GM19043 (cell line): ENCODE data around the gene RNF208.
"Not testable (repeated sequence)": the region's sequence is repeated elsewhere in the genome, so short reads cannot be mapped to it uniquely, and the experiment has no call there.

Experiments used
- ATAC-seq: cut with Tn5 transposase; IDR thresholded peaks from one replicate; pipeline ENCODE4 v1.9.1; 2021; ENCODE audit warnings: low read depth; ENCODE audit not compliant: unreplicated experiment

RNF208 gene

DNA sequence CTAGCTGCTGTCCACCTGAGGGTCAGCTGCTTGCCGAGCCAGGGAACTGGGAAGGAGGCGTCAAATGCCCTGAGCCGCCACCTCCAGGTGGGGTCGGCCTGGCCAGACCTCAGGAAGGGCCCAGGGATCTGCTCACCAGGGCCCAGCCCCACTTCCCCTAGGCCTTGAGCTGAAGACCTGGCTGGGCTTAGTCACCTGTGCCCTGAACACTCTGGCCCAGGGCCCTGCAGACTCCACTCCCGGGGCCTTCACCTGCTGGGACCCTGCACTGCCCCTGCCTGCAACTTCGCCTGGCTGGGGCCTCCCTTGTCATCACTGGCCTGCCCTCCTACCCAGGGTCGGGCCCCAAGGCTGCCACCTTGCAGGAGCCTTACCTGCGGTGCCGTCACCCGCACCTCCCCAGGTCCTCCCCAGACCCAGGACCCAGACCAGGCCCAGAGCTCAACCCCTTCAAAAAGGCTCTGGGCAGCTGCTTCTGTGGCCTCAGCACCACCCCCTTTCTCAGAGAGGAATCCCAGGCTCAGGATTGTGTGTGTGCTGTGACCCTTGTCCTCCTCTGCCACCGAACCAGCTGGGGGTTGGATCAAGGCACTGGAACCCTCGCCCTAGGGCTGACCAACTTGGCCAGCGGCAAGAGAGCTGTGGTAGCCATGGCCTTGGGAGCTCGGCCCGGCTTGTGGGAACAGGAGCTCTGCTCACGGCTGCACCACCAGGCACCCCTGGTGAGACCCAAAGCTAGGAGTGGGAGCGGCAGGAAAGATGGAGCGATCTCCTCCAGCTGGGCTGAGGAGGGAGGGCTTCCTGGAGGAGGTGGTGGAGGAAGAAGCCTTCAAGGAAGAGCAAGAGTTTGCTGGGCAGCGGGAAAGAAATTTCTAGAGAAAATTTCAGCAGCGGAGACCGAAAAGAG is 31.9 kb upstream of the RNF208 start:
- no peak for ATAC-seq

DNA sequence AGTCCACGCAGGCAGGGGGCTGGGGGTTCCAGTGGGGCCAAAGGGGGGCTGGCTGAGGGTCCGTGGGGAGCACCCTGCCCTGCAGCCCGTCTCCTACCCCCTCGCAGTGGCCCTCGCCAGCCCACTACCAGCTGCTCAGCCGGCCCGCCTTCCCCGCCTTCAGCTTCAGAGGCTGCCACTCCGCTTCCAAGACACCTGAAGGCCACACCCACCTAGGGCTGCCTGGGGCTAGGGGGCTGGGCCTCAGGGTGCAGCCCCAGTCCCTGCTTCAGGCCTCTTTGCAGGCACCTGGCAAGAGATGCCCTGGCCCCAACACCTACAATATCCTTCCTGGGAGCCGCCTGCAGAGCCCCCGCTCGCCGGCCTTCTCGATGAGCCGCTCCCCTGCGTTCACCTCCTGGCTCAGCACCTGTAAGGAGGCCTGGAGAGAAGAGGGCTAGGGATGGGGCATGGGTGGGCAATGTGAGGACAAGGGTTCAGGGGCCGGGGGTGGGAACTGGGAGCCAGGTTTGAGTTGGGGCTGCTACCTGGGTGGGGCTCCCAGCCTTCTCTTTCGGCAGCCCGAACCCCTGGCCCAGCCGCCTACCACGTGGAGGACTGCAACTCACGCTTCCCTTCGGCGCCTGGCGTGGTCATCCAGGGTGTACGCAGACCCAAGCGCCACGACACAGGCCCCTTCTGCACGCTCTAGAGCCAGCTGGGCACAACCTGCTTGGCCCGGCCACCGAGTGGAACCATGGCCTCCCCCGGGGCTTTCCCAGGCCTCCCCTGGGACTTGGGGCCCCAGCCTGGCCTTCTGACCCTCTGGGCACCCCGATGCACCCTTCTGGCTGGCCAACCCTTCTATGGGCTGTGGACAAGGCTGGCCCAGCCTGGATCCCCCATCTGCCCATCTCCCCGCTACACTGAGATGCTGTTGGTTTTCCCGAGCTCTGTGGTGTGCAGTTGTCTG is 30.8 kb upstream of the RNF208 start:
- no peak for ATAC-seq

DNA sequence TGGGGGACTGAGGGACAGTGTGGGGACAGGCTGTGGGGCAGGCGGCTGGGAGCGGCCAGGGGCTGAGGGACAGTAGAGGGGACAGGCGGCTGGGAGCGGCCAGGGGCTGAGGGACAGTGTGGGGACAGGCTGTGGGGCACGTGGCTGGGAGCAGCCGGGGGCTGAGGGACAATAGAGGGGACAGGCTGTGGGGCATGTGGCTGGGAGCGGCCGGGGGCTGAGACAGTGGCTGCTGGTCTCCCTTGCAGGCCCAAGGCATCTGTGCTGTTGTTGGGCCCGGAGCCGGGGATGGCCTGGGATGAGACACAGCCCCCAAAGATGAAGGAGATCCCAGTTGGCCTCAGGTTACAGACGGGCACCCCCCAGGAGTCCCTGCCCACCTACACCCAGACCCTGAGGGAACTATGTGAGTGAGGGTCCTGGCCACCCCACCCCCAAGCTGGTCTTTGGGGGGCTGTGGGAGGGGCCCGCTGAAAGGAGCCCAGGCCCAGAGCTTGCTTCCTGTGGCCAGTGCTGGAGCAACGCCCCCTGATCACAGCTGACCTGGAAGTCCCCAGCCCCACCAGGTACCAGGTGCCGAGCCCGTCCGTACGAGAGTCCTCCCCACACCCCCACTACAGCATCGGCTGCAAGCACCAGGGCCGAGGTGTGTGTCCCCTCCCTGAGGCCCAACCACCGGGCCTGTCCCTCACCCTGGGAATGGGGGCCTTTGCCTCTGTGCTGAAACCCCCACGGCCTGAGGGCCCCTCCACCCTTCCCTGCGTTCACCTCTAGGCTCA is 29.6 kb upstream of the RNF208 start:
- no peak for ATAC-seq

DNA sequence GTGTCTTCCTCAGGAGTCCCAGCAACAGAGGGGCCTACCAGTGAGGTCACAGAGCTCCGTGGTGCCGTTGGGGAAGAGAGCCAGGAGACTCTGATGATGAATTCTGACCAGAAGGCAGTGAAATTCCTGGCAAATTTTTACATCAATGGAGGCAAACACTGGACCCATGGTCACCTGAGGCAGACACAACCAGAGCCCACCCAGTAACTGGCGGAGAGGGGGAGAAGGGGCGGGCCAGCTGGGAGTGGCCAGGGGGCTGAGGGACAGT is 29.1 kb upstream of the RNF208 start, which contains the start of gene STPG3:
STPG3 (plus strand) TSS at position 93 of the 268 bp plus-strand sequence; CDS start at position 94, 1 bp downstream.
- ATAC-seq, result no peak

DNA sequence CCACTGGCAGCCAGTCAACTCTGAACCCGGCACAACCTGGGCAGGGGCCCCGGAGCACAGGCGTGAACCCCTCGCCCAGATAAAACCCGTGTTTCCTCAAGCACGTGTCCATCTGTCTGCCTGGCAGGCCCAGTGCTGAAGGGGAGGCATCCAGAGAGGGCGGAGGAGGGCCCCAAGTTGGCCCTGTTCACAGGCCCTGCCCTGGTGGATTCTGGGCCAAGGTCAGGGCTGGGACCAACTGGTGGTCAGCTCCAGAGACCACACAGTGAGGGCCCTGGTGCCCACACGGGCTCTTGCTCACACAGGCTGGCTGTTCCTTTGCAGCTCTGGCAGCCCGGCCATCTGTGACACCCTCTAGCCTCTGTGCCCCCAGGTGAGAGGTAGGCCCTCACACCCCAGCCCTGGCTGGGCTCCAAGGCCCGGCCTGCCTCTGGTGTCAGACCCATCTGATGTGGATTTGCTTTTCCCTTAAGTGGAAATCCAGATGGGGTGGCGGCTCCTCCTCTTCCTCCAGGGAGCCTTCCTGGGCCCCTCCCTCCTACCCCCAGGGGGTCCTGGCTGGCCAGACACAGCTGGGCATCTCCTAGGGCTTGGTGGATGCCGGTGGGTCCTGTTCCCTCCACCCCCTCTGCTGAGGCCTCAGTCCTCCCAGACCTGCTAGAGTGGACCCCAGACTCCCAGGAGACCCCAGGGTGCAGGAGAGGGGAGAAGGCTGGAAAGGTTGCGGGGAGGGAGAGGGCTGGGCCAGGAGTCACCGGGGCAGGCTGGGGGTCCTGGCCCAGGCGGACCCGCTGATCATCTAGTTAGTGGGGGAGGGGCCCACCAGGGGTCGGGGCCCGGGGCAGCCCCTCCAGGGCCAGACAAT is 28.5 kb upstream of the RNF208 start:
- ATAC-seq, result no peak

DNA sequence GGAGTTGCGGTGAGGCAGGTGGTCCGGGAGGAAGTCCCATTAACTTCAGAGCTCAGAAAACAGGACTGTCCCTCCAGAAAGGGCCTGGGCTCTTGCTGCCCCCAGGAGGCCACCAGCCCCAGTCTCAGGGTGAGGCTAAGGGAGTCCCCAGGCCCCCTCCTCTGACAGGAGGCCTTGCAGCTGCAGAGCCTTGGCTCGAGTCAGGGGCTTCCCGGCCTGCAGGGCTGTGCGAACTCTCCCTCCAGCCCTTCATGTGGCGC is 25.8 kb upstream of the RNF208 start:
- no peak for ATAC-seq

DNA sequence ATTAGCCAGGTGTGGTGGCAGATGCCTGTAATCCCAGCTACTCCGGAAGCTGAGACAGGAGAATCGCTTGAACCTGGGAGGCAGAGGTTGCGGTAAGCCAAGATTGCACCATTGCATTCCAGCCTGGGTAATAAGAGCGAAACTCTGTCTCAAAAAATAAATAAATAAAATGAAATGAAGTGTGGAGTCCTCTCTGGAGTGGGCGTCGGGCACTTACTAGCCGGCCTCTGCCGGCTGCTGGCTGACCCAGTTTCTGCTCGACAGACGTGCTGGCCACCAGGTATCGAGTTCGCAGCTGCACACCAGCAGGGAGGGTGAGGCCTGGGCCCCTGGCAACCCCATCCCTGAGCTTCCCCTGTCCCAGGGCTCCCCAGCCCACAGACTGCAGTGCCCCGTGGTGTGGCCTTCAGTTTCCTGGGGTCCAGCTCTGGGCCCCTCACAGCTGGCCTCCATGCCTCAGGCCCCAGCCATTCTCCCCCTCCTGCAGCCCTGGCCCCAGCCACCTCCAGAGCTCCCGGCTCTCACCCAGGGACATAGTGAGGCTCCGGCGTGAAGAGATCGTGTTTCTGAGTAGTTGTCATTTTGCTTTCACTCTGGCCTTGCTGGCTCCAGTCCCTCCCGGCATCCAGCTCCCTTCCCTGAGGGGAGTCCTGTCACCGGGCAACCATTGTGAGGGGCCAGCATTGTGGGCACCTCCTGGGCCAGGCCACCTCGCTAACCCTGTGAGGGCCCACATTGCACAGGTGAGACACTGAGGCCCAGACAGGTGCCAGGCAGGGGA is 25.3 kb upstream of the RNF208 start:
- ATAC-seq, result no peak

DNA sequence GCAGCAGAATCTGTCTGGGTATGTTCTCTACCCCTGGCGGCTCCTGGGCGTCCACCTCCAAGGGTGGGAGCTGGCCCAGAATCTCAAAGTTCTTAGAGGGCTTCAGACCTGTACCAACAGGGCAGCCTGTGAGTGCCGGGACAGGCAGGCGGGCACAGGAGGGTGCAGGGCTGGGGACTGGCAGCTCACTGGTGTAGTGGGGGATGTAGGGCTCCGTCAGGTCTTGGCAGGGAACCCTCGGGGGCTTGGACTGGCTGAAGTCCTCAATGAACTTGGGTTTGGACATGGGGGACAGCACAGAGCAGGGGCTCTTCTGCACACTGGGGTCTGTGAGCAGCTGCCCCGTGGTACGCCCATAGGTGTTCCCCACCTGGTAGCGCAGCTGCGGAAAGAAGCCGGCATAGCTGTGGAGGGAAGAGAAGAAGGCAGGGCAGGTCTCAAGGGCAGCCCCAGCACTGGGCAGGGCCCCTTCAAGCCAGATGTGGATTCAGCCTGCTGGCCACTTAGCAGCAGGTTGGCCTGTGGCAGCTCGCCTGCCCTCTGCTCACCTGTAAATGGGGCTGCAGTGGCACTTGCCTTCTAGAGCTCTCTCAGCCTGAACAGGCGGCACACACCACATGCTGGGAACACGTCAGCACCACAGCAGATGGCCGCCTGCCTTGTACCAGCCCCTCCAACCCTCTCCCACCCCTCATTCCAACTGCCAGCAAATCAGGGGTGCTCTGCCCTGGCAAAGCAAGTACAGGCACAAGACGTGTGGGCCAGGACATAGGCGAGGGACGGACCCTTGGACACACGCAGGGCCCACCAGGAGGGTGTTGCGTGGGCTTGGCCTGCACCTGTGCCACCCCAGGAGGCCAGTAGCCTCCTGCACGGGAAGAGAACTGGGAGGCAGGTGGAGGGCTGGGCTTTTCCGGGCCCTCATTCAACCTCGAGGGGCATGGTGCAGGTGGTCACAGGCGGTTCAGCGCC is 23.7 kb upstream of the RNF208 start:
- no peak for ATAC-seq

DNA sequence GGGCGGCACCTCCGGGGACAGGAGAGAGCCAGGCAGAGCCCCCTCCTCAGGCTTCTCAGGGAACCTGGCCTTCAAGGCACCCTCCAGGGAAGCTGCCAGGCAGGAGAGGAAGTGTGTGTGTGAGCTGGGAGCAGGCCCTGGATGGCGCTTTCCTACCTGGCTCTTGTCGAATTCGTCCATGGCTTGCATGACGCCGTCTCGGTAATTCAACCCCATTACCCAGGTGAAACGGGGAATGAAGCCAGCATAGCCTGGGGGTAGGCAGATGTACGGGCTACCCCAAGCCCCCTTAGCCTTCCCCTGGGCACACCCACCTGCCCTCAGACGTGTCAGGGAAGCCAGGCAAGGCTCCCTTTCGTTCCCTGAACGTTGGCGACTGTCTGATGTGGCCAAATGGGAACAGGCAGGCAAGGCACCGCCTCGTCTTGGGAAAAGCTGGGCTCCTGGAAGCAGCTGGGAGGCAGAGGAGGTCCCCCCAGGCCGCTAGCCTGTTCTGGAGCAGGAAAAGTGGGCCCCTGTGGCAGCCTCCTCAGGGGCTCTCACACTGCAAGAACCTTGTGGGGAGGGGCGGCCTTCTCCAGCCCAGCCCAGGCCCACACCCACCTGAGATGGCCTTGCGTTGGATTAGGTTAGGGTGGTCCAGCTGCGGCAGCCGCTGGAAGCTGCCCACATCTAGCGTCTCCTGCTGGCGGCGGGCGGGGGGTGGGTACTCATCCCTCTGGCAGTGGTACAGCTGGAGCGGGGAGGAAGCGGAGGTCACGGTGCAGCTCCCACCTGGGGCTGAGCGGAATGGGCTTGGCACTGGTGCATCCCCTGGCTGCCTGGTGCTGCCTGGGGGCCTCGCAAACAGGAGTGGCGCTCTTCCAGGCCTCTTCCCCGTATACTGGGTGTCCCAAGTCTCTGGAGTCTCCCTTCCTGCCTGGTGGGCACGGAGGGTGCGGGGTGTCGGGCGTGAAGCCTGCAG is 22.7 kb upstream of the RNF208 start:
- no peak for ATAC-seq

DNA sequence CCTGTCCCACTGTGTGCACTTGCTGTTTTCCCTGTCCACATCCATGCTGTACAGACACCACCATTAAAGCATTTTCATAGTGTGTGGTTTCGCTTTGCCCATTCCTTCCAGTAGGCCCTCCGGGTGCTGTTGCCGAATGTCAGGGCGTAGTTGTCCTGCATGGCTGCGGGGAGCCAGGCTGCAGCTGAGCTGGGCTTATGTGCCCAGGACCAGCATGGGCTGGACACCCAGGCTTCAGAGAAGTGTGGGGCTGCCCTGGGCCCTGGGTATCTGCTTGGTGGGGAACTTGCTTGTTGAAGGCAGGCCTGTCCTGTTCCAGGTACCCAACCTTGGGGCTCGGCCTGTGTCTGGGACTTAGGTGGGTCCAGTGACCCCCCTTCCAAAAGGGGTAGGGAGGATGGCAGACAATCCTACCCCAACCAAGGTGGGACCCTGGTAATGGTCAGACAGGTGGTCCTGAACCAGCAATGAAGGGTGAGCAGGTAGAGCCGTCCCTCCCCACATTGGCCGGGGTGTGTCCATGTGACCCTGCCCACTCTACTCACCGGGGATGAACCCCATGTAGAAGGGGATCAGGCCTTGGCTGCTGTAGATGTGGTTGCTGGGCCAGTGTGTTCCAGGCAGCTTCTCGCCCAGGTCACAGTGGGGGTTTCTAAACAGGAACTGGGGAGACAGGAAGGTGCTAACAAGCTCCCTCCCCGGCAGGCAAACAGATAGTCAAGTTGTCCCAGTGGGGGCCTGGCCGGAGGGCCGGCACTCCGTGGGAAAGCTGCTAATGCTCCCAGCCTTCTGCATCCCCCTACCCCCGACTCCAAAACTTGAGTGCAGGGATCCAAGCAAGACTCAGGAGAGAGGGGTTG is 21.8 kb upstream of the RNF208 start:
- no peak for ATAC-seq

DNA sequence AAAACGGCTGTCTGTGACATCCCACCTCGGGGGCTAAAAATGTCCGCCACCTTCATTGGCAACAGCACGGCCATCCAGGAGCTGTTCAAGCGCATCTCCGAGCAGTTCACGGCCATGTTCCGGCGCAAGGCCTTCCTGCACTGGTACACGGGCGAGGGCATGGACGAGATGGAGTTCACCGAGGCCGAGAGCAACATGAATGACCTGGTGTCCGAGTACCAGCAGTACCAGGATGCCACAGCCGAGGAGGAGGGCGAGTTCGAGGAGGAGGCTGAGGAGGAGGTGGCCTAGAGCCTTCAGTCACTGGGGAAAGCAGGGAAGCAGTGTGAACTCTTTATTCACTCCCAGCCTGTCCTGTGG is 21.2 kb upstream of the RNF208 start:
- ATAC-seq, result not testable (repeated sequence)

DNA sequence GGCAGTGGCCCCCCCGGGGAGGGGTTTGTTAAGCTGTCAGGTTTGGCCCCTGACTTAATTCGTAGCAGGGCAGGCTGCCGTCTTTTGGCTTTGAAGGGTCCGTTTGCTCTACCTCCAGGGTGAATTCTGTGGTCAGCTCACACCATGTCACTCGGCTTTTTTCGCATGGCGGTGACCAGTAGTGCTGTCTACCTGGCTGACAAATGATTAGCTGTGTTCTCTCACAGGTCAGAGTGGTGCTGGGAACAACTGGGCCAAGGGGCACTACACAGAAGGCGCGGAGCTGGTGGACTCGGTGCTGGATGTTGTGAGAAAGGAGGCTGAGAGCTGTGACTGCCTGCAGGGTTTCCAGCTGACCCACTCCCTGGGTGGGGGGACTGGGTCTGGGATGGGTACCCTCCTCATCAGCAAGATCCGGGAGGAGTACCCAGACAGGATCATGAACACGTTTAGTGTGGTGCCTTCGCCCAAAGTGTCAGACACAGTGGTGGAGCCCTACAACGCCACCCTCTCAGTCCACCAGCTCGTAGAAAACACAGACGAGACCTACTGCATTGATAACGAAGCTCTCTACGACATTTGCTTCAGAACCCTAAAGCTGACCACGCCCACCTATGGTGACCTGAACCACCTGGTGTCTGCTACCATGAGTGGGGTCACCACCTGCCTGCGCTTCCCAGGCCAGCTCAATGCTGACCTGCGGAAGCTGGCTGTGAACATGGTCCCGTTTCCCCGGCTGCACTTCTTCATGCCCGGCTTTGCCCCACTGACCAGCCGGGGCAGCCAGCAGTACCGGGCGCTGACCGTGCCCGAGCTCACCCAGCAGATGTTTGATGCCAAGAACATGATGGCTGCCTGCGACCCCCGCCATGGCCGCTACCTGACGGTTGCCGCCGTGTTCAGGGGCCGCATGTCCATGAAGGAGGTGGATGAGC is 20.5 kb upstream of the RNF208 start:
- no peak for ATAC-seq

DNA sequence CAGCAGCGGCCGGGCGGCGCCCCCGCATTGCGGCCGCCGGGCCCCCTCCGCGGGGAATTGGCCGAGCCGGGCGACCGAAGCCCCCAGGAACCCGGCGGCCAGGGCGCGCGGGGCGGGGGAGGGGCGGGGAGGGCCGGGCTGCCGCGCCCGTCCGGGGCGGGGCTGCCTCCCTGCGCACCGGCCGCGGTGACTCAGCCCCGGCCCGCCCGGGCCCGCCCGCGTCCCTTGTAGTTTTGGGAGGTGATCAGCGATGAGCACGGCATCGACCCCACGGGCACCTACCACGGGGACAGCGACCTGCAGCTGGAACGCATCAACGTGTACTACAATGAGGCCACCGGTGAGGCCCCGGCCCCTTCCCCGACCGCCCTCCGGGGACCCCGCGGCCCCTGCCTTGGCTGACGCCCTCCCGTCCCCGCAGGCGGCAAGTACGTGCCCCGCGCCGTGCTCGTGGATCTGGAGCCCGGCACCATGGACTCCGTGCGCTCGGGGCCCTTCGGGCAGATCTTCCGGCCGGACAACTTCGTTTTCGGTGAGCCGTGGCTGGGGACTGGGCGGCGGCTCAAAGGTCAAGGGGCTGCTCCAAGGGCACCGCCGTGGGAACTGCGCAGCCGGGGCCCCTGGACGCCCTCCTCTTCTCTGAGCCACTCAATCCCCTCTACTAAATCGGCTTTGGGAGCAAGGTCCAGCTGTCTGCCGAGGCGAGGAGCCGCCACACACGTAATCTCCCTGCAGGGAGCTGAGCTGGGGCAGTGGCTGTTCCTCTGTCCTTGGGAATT is 19.6 kb upstream of the RNF208 start:
- ATAC-seq, result peak; percentile 0

DNA sequence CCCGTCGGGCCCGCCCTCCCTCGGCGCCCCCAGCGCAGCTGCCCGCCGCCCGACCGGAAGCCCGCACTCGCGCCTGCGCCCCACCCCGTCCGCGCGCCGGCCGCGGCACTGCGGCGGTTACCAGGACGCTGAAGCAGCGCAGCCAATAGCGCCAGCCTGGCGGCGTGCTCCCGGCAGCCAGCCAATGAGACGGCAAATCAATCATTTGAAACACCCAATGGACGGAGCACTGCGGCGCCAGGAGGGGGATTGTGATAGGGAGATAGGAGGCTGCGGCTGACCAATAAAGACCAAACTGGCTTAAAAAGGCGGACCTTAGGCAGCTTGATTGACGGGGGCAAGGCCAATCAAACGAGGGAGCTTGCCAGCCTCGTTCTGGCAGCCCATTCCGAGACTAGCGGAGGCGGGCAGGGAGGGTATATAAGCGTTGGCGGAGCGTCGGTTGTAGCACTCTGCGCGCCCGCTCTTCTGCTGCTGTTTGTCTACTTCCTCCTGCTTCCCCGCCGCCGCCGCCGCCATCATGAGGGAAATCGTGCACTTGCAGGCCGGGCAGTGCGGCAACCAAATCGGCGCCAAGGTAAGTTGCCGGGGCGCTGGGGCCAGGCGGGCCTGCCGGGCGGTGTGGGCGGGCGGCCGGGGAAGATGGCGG is 18.9 kb upstream of the RNF208 start, which contains the start of gene TUBB4B:
TUBB4B (plus strand) TSS at position 447 of the 649 bp plus-strand sequence; CDS start at position 521, 74 bp downstream.
- peak; percentile 76 for ATAC-seq
